C4-2B (cell line): ENCODE measurements around the gene ZNF195.

Experiments used
- H3K27ac ChIP-seq: fragments of 450-650 bp; 2 replicates; pipeline ENCODE4 v1.5.1; 2017
- ZFX ChIP-seq: fragments of 450-650 bp; IDR thresholded peaks from 2 replicates; pipeline ENCODE4 v1.6.1; 2017
- TF ChIP-seq, protein P1 (sequence below): fragments of 450-650 bp; conservative IDR thresholded peaks from 2 replicates; pipeline ENCODE4 v1.5.1; 2017; ENCODE audit warnings: mild to moderate bottlenecking

Gene ZNF195

DNA sequence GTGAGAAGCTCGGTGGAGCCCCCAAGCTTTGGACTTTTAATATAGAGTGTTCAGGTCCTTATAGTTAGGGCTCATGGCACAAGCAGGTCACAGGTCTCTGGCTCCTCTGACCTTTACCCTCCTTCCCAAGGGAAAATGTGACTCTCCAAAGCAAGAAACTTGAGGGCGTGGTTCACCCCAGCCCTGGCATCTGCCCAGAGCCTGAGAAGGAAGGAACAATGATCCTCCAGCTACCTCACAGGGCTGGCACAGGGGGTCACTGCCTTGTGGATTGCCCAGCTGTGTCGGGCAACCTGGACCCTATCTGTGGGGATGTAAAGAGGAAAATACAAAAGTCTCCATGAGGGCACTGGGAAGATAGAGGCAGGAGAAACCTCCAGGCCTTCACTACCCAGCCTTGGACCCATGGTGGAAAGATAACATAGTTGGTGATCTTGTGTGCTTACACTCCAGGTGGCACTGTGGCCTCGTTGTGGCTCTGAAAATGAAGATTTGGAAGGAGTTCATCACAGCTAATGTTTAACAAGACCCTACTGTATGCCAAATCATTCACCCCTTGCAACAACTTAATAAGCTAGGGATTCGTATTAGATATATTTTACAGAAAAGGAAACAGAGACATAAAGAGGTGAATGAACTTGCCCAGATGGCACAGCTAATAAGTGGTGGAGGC is 3.8 kb upstream of the ZNF195 start:
- TF ChIP-seq, protein P1, sequence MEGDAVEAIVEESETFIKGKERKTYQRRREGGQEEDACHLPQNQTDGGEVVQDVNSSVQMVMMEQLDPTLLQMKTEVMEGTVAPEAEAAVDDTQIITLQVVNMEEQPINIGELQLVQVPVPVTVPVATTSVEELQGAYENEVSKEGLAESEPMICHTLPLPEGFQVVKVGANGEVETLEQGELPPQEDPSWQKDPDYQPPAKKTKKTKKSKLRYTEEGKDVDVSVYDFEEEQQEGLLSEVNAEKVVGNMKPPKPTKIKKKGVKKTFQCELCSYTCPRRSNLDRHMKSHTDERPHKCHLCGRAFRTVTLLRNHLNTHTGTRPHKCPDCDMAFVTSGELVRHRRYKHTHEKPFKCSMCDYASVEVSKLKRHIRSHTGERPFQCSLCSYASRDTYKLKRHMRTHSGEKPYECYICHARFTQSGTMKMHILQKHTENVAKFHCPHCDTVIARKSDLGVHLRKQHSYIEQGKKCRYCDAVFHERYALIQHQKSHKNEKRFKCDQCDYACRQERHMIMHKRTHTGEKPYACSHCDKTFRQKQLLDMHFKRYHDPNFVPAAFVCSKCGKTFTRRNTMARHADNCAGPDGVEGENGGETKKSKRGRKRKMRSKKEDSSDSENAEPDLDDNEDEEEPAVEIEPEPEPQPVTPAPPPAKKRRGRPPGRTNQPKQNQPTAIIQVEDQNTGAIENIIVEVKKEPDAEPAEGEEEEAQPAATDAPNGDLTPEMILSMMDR, result no peak
- H3K27ac ChIP-seq, result no peak overlapping the region

DNA sequence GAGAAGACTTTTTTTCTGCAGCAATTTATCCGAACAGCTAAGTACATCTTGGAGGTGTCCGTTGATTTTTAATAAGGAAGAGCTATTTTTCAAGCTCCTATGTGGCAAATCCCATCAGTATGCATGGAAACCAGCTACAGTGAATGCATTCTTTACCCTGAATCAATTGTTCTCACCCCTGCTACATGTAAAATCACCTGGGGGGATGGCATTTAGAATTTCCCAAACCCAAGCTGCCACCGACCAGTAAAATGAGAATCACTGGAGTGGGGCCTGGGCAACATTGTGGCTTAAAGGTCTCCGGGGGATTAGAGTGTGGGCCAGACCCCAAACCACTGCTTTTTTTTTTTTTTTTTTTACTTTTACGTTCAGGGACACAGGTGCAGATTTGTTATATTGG is 2.8 kb upstream of the ZNF195 start:
- no peak for TF ChIP-seq ZFX
- TF ChIP-seq, protein P1, result no peak
- no peak overlapping the region for H3K27ac ChIP-seq

DNA sequence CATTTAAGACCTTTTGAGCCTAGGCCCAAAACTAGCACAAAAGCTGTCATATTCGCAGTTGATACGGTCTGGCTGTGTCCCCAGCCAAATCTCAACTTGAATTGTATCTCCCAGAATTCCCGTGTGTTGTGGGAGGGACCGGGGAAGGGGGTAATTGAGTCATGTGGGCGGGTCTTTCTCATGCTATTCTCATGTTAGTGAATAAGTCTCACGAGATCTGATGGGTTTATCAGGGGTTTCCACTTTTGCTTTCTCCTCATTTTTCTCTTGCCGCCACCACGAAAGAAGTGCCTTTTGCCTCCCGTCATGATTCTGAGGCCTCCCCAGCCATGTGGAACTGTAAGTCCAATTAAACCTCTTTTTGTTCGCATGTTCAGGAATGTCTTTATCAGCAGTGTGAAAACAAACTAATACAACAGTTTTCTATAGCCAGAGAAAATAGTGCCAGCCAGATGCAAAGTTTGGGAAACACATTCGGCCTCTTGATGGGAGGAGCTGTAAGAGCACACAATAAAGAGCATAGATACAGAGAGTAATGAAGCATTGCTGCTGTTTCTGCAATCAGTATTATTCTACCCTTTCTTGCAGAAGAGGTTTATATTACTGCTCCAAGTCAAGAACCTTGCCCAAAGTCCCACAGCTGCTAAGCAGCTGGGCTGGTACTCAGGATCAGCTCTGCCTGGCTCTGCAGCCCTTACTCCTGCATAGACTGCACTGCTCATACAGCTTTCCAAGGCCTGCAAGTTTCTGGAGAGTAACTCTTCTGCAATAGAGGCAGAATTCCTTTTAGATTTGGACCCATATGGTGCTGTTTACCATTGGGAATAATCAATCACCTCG is 2.0 kb upstream of the ZNF195 start:
- TF ChIP-seq, protein P1, result no peak
- TF ChIP-seq ZFX, result no peak
- H3K27ac ChIP-seq, result no peak overlapping the region

DNA sequence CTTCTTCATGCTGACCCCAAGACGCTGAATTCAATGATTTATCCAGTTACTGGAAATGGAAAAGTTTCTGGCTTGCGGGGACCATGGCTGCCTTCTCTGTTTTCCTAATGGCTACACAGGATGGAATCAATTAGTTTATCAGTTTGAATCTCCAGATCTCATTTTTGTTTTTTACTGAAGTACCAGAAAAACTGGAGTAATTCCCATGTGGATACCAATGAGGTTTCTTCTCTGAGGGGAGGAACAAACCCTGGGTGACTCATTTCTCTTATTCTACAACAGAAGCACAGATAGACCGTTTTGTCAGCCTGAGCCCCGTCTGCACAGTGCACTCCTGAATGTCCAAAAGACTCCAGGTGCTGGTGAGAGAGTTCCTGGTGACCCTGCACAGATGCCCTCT is 3.4 kb downstream of the ZNF195 start:
- no peak overlapping the region for H3K27ac ChIP-seq
- TF ChIP-seq ZFX, result no peak
- TF ChIP-seq, protein P1, result no peak

DNA sequence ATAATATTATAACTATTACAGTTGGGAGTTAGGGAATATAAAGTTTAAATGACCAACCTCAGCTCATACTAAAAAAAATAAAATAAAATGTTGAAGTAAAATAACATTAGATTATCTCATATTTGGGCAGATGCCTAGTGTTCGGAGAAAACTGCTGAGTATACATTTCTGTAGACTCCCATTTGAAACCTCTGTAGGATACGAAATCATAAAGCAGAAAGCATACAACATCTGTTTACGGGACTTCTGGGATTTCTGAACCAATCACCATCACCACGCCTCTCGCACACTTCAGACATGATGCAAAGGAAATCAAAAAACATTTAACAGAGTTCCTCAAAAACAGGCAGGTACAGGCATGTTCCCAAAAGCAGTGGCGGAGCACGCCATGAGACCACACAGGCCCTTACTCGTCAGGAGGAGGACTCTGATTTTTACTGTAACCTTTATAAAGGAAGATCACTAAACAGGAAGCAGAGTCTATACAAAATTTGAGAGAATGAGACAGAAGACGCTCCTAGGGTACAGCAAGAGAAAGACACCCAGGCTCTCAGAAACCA is 8.6 kb downstream of the ZNF195 start:
- no peak overlapping the region for H3K27ac ChIP-seq
- no peak for TF ChIP-seq ZFX
- TF ChIP-seq, protein P1, result no peak

DNA sequence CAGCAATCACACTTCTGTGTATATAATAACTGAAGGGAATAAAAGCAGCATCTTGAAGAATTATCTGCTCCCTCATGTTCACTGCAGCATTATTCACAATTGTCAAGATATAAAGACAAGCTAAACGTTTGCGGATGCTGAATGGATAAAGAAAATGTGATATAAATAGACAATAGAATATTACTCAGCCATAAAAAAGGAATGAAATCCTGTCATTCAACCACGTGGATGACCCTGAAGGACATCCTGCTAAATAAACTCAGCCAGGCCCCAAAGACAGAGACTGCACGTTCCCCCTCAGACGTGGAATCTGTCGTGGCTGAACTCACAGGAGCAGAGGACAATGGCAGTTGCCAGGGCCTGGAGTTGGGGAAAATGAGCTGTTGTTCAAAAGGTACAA is 9.6 kb downstream of the ZNF195 start:
- no peak overlapping the region for H3K27ac ChIP-seq
- TF ChIP-seq, protein P1, result no peak
- no peak for TF ChIP-seq ZFX

DNA sequence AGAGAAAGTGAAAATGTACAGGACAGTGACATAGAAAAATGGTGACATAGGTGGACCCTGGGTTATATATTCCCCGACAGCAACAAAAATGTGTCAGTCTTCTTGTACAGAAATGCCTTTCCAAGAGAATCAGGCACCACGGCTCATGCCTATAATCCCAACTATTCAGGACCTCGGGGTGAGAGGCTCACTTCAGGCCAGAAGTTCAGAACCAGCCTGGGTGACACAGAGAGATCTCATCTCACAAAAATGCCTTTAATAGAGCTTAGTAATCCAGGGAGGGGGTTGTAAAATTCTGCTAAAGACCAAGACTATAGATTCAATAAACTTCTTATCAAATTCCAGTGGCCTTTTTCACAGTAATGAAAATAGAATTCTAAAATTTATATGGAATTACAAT is 10.7 kb downstream of the ZNF195 start:
- TF ChIP-seq, protein P1, result no peak
- TF ChIP-seq ZFX, result no peak
- H3K27ac ChIP-seq, result no peak overlapping the region
